ENCODE measurements around the gene DNAJC1.

DNA sequence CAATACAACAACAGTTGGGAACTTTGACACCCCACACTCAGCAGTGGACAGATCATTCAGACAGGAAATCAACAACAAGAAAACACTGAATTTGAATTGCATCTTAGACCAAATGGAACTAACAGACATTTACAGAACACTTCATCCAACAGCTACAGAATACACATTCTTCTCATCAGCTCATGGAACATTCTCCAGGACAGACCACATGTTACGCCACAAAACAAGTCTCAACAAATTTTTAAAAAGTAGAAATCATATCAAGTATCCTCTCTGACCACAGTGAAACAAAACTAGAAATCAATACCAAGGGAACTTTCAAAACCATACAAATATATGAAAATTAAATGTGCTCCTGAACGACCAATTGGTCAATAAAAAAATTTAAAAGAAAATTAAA, 212.3 kb downstream of the DNAJC1 start:
- no peak for TF ChIP-seq ZBED1 (IDR thresholded peaks at IDR 0.05; ENCODE audit: borderline replicate concordance)
- no peak for TF ChIP-seq YY1 (IDR thresholded peaks at IDR 0.05; ENCODE audit: low read depth, low read length)
- TF ChIP-seq EGR1 (IDR thresholded peaks at IDR 0.05; ENCODE audit: borderline replicate concordance in 1 of 2, low read depth in 2 of 2, low read length in 2 of 2), result no peak

Measured in GM12878 (cell line).